GM12878 (cell line): ENCODE measurements around the gene RCAN1. TPM values are rescaled to one million over a fixed set of nuclear protein-coding genes. Genes with fewer than 3 reads are reported as not detected.

Experiments used
- ATAC-seq: fragments of 200-7000 bp; cut with Tn5 transposase; 3 replicates; pipeline ENCODE4 v1.9.1; 2020; ENCODE audit warnings: mild to moderate bottlenecking, moderate library complexity
- BruUV-seq: library from RNA; stranded (reverse); fragments of 400-500 nt; replicated peaks from 2 replicates; lab custom pipeline; 2021; lab: Mats Ljungman, UMichigan
- CTCF ChIA-PET: fragments of 300-600 bp; sonication (Branson Sonifier 250); formaldehyde crosslinking; extraction: SDS; loops from one replicate; lab custom pipeline; 2021; ENCODE audit warnings: inconsistent platforms; lab: Yijun Ruan, JAX
- POLR2A ChIA-PET: fragments of 350-600 bp; formaldehyde crosslinking; extraction: SDS; loops from one replicate; lab custom pipeline; 2021; ENCODE audit warnings: inconsistent platforms; lab: Charles Lee
- RAD21 ChIA-PET: fragments of 300-600 bp; sonication (Branson Sonifier 250); formaldehyde crosslinking; loops from one replicate; lab custom pipeline; 2023; ENCODE audit warnings: antibody characterized with exemption; ENCODE audit not compliant: unreplicated experiment; lab: Charles Lee
- SMC1A ChIA-PET: fragments of 300-600 bp; sonication (Branson Sonifier 250); formaldehyde crosslinking; loops from one replicate; lab custom pipeline; 2023; ENCODE audit not compliant: unreplicated experiment, uncharacterized antibody; lab: Charles Lee
- DNase-seq: peaks from one replicate; pipeline ENCODE4 v3.0.0-alpha.2; 2011; ENCODE audit warnings: low read depth, low spot score
- FAIRE-seq: peaks from 3 replicates; lab custom pipeline; 2011; peaks lifted over from hg19 to GRCh38; lab: Jason Lieb, UNC
- H2AFZ ChIP-seq: 2 replicates; pipeline ENCODE4 v1.6.0; 2011; ENCODE audit warnings: low read depth, low read length, control low read depth; ENCODE audit not compliant: control insufficient read depth
- H3K27ac ChIP-seq: 2 replicates; pipeline ENCODE4 v1.5.1; 2011; ENCODE audit warnings: control low read depth; ENCODE audit not compliant: control insufficient read depth, insufficient read depth
- H3K27me3 ChIP-seq, 2 experiments: replicated peaks in 1 of 2; 2 replicates each; pipeline versions ENCODE4 v1.6.0 to v1.6.1; 2011; ENCODE audit warnings: low read length in 1 of 2; ENCODE audit not compliant: control insufficient read depth in 2 of 2, insufficient read depth in 2 of 2
- H3K36me3 ChIP-seq, 2 experiments: 2 replicates each; pipeline ENCODE4 v1.5.1; 2011; ENCODE audit warnings: low read length in 1 of 2; ENCODE audit not compliant: control insufficient read depth in 2 of 2, insufficient read depth in 2 of 2
- H3K4me1 ChIP-seq: 2 replicates; pipeline ENCODE4 v1.6.1; 2011; ENCODE audit warnings: mild to moderate bottlenecking, low read length, moderate library complexity, mixed read lengths; ENCODE audit not compliant: control insufficient read depth, insufficient read depth
- H3K4me2 ChIP-seq: 2 replicates; pipeline ENCODE4 v1.6.0; 2011; ENCODE audit warnings: control low read depth; ENCODE audit not compliant: control insufficient read depth, insufficient read depth
- H3K4me3 ChIP-seq: fragments of 200-600 bp; sonication (generic); 2 replicates; pipeline ENCODE4 v1.5.1; 2016
- H3K79me2 ChIP-seq: 2 replicates; pipeline ENCODE4 v1.6.0; 2011; ENCODE audit warnings: low read length; ENCODE audit not compliant: control insufficient read depth, insufficient read depth
- H3K9ac ChIP-seq: 2 replicates; pipeline ENCODE4 v1.8.0; 2011; ENCODE audit warnings: low read length, control low read depth, mixed read lengths; ENCODE audit not compliant: control insufficient read depth, insufficient read depth
- H3K9me3 ChIP-seq: replicated peaks from 3 replicates; pipeline ENCODE4 v1.5.1; 2011; ENCODE audit warnings: mild to moderate bottlenecking, low read length; ENCODE audit not compliant: control insufficient read depth, insufficient read depth
- H4K20me1 ChIP-seq: 2 replicates; pipeline ENCODE4 v1.6.0; 2011; ENCODE audit not compliant: control insufficient read depth, insufficient read depth
- CHD2 ChIP-seq: IDR thresholded peaks from 2 replicates; pipeline ENCODE4 v1.6.1; 2011; ENCODE audit warnings: low read depth, low read length, improper control_type of control experiment, borderline replicate concordance
- FOXK2 ChIP-seq: fragments of 450-650 bp; IDR thresholded peaks from 2 replicates; pipeline ENCODE4 v1.6.1; 2017; ENCODE audit warnings: mild to moderate bottlenecking, moderate library complexity
- PML ChIP-seq: IDR thresholded peaks from 2 replicates; pipeline ENCODE4 v1.6.1; 2012; ENCODE audit warnings: low read length, inconsistent platforms
- POLR2AphosphoS2 ChIP-seq: IDR thresholded peaks from 2 replicates; pipeline ENCODE4 v1.6.1; 2011; ENCODE audit warnings: low read depth, mild to moderate bottlenecking, low read length, improper control_type of control experiment, moderate library complexity
- RELA ChIP-seq: fragments of 450-650 bp; IDR thresholded peaks from 2 replicates; pipeline ENCODE4 v1.8.0; 2014; ENCODE audit warnings: borderline replicate concordance; ENCODE audit not compliant: partially characterized antibody
- TCF3 ChIP-seq: IDR thresholded peaks from 2 replicates; pipeline ENCODE4 v1.6.1; 2012; ENCODE audit warnings: low read depth, mild to moderate bottlenecking, low read length, borderline replicate concordance; ENCODE audit not compliant: insufficient read depth
- ZSCAN29 ChIP-seq: fragments of 450-650 bp; IDR thresholded peaks from 2 replicates; pipeline ENCODE4 v1.6.1; 2017; ENCODE audit warnings: mild to moderate bottlenecking, moderate library complexity
- WGBS: methylation state at CpG from one replicate; pipeline ENCODE4 v1.1.6; 2016; ENCODE audit warnings: low lambda C conversion rate; ENCODE audit not compliant: insufficient replicate concordance, insufficient coverage; ENCODE audit errors: missing lambda C conversion rate; 5-methylcytosine and 5-hydroxymethylcytosine counted together
- in situ Hi-C: fragments of 300-500 bp; cut with MboI; formaldehyde crosslinking; loops from 9 replicates; pipeline ENCODE4 v1.14.3; 2018; ENCODE audit warnings: mixed read lengths
- intact Hi-C: fragments of 100-400 bp; cut with micrococcal nuclease; formaldehyde crosslinking; loops from one replicate; pipeline ENCODE4 v1.14.2; 2022; ENCODE audit not compliant: unreplicated experiment
- polyA plus RNA-seq, 11 experiments: library from polyadenylated mRNA; depleted of rRNA in 4 of 11; unstranded in 6 of 11; stranded (reverse) in 5 of 11; fragments of >200 nt; fragmentation: Nextera tagmentation in 4 of 11; fragmentation: Illumina TruSeq in 1 of 11; extraction: Ambion mirVana in 4 of 11; extraction: Trizol in 1 of 11; gene quantifications; 1 replicate in 1 of 11; 2 replicates in 10 of 11; pipeline versions ENCODE4 v1.2.1 to v1.2.3, GENCODE V29; 2011 to 2016; ENCODE audit warnings: inconsistent platforms in 2 of 11, missing spikeins in 2 of 11, low read depth in 1 of 11
- total RNA-seq, 4 experiments: library from RNA; depleted of rRNA in 3 of 4; stranded (reverse); fragments of >200 nt in 3 of 4; fragmentation: Illumina TruSeq in 1 of 4; extraction: Trizol in 1 of 4; gene quantifications; 2 replicates each; pipeline versions ENCODE4 v1.2.1 to v1.2.3, GENCODE V29; 2013 to 2021
- TF ChIP-seq, protein P1 (sequence below): fragments of 450-650 bp; IDR thresholded peaks from 2 replicates; pipeline ENCODE4 v1.6.1; 2016; ENCODE audit warnings: mild to moderate bottlenecking
- TF ChIP-seq, protein P2 (sequence below): fragments of 450-650 bp; IDR thresholded peaks from 2 replicates; pipeline ENCODE4 v1.6.1; 2016; ENCODE audit warnings: mild to moderate bottlenecking, moderate library complexity, borderline replicate concordance

RCAN1 gene
- total and polyA plus RNA-seq, 10 of the 15 experiments (the other 5 are each of a cell fraction or from before 2014, with no cell fraction given), result 2.8 to 12.9 (median 10.5) TPM

DNA sequence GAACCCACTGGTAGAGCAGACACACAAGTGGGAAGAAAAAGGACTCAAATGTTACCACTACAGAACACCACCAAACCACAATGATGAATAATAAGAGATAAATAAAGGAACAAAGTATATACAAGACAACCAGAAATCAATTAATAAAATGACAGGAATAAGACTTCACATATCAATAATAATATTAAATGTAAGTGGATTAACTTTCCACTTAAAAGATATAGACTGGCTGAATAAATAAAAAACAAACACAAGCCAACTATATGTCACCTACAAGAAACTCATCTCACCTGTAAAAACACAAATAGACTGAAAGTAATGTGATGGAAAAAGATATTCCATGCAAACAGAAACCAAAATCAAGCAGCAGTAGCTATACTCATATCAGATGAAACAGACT is 46.9 kb upstream of the RCAN1 start:
- SMC1A ChIA-PET, result no interaction called here
- RAD21 ChIA-PET, result no interaction called here
- H3K9ac ChIP-seq, result no peak overlapping the region
- H3K27me3 ChIP-seq, result no peaks in the 10 kb centered on the region
- CTCF ChIA-PET, result no interaction called here
- FAIRE-seq (no peak), DNase-seq (no peak), ATAC-seq (no peak)
- peaks cover 5% of the 10 kb centered on the region; the same call in 2 of the 3 replicates for H3K9me3 ChIP-seq
- H3K27ac ChIP-seq, result no peak overlapping the region
- H3K36me3 ChIP-seq, result no peaks in the 10 kb centered on the region
- no peaks in the 10 kb centered on the region for H3K4me1 ChIP-seq
- H2AFZ ChIP-seq, result no peak overlapping the region
- no peaks in the 10 kb centered on the region for H3K79me2 ChIP-seq
- no TSS peak for BruUV-seq
- H4K20me1 ChIP-seq, result no peaks in the 10 kb centered on the region
- H3K4me3 ChIP-seq, result no peak overlapping the region
- in situ Hi-C loops, result no loop called here
- H3K4me2 ChIP-seq, result no peak overlapping the region
- POLR2A ChIA-PET, result no interaction called here
- no peak for TF ChIP-seq TCF3
- TF ChIP-seq CHD2, result no peak
- intact Hi-C loops, result no loop called here

DNA sequence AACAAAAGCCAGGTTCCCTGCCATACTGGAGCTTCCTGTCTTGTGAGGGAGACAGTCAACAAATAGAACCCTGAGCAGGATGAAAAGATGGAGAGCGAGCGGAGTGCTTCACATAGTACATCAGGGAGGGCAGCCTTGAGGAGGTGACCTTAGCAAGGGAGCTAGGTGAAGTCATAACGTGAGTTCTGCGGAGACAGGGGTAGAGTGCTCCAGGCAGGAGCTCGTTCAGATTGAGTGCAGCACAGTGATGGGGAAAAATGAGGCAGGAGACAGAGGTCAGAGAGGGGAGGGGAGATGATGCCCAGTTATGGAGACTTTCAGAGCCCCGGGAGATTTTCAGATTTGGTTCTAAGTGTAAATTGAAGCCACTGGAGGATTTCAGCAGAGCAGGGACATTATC is 38.6 kb upstream of the RCAN1 start:
- Histone ChIP-seq H2AFZ (no peak overlapping the region), H3K9me3 (no peaks in the 10 kb centered on the region; the same call in 1 of the 3 replicates), H3K27me3 (no peaks in the 10 kb centered on the region), H3K4me3 (no peak overlapping the region), H4K20me1 (no peaks in the 10 kb centered on the region), H3K4me2 (no peak overlapping the region), H3K9ac (no peak overlapping the region), H3K36me3 (no peaks in the 10 kb centered on the region), H3K27ac (no peak overlapping the region), H3K4me1 (no peaks in the 10 kb centered on the region; the same call in 1 of the 2 replicates), H3K79me2 (no peaks in the 10 kb centered on the region)
- RAD21 ChIA-PET, result no interaction called here
- FAIRE-seq (no peak), DNase-seq (no peak), ATAC-seq (no peak)
- WGBS, result 90% methylated on average over 6 of the region's 6 CpGs
- in situ Hi-C loops, result no loop called here
- CTCF ChIA-PET, result interaction anchor here (1.2 kb wide), 2 partner anchors 13 to 70 kb away, joined by 3 to 6 read pairs; no protein-coding TSS in a partner anchor
- intact Hi-C loops, result no loop called here
- SMC1A ChIA-PET, result interaction anchor here (1.4 to 1.5 kb wide), 2 partner anchors 12 to 14 kb away, joined by 4 read pairs; no protein-coding TSS in a partner anchor
- BruUV-seq, result no TSS peak
- POLR2A ChIA-PET, result interaction anchor here (1.1 kb wide), 1 partner anchor 14 kb away, joined by 3 read pairs; no protein-coding TSS in a partner anchor
- no peak for TF ChIP-seq FOXK2
- TF ChIP-seq, protein P1, sequence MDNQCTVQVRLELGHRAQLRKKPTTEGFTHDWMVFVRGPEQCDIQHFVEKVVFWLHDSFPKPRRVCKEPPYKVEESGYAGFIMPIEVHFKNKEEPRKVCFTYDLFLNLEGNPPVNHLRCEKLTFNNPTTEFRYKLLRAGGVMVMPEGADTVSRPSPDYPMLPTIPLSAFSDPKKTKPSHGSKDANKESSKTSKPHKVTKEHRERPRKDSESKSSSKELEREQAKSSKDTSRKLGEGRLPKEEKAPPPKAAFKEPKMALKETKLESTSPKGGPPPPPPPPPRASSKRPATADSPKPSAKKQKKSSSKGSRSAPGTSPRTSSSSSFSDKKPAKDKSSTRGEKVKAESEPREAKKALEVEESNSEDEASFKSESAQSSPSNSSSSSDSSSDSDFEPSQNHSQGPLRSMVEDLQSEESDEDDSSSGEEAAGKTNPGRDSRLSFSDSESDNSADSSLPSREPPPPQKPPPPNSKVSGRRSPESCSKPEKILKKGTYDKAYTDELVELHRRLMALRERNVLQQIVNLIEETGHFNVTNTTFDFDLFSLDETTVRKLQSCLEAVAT, result no peak
- TF ChIP-seq ZSCAN29, result no peak
- no peak for TF ChIP-seq POLR2AphosphoS2
- no peak for TF ChIP-seq PML
- TF ChIP-seq, protein P2, sequence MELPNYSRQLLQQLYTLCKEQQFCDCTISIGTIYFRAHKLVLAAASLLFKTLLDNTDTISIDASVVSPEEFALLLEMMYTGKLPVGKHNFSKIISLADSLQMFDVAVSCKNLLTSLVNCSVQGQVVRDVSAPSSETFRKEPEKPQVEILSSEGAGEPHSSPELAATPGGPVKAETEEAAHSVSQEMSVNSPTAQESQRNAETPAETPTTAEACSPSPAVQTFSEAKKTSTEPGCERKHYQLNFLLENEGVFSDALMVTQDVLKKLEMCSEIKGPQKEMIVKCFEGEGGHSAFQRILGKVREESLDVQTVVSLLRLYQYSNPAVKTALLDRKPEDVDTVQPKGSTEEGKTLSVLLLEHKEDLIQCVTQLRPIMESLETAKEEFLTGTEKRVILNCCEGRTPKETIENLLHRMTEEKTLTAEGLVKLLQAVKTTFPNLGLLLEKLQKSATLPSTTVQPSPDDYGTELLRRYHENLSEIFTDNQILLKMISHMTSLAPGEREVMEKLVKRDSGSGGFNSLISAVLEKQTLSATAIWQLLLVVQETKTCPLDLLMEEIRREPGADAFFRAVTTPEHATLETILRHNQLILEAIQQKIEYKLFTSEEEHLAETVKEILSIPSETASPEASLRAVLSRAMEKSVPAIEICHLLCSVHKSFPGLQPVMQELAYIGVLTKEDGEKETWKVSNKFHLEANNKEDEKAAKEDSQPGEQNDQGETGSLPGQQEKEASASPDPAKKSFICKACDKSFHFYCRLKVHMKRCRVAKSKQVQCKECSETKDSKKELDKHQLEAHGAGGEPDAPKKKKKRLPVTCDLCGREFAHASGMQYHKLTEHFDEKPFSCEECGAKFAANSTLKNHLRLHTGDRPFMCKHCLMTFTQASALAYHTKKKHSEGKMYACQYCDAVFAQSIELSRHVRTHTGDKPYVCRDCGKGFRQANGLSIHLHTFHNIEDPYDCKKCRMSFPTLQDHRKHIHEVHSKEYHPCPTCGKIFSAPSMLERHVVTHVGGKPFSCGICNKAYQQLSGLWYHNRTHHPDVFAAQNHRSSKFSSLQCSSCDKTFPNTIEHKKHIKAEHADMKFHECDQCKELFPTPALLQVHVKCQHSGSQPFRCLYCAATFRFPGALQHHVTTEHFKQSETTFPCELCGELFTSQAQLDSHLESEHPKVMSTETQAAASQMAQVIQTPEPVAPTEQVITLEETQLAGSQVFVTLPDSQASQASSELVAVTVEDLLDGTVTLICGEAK, result no peak
- TF ChIP-seq RELA, result no peak
